ENCODE measurements around the gene CIC.

DNA sequence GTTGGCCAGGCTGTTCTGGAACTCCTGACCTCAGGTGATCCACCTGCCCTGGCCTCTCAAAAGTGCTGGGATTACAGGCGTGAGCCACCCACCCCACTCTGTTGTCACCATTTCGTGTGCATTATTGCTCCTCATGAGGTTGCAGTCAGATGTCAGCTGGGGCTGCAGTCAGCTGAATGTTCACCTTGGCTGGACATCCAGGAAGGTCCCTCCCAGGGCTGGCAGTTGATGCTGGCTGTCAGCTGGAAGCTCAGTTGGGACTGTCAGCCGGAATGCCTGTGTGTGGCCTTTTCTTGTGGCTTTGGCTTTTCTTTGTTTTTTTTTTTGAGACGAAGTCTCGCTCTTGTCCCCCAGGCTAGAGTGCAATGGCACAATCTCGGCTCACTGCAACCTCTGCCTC, 63.0 kb downstream of the CIC start:
- TF ChIP-seq ZNF785 (CRISPR knock-in tag; IDR thresholded peaks at IDR 0.05) = no peak
- TF ChIP-seq TAF15 (IDR thresholded peaks at IDR 0.05; ENCODE audit: low read depth, low read length) = no peak
- TF ChIP-seq POLR2A (conservative IDR thresholded peaks at IDR 0.05) = no peak
- no peak for TF ChIP-seq RAD21 (CRISPR knock-in tag; conservative IDR thresholded peaks at IDR 0.05 in 1 of 2, IDR thresholded peaks at IDR 0.05 in 1 of 2)
- TF ChIP-seq, protein P1, sequence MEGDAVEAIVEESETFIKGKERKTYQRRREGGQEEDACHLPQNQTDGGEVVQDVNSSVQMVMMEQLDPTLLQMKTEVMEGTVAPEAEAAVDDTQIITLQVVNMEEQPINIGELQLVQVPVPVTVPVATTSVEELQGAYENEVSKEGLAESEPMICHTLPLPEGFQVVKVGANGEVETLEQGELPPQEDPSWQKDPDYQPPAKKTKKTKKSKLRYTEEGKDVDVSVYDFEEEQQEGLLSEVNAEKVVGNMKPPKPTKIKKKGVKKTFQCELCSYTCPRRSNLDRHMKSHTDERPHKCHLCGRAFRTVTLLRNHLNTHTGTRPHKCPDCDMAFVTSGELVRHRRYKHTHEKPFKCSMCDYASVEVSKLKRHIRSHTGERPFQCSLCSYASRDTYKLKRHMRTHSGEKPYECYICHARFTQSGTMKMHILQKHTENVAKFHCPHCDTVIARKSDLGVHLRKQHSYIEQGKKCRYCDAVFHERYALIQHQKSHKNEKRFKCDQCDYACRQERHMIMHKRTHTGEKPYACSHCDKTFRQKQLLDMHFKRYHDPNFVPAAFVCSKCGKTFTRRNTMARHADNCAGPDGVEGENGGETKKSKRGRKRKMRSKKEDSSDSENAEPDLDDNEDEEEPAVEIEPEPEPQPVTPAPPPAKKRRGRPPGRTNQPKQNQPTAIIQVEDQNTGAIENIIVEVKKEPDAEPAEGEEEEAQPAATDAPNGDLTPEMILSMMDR (IDR thresholded peaks at IDR 0.05 in 2 of 3, conservative IDR thresholded peaks at IDR 0.05 in 1 of 3; ENCODE audit: insufficient read depth in 2 of 3, low read depth in 1 of 3, low read length in 3 of 3) = no peak
- no peak for TF ChIP-seq PHF8 (IDR thresholded peaks at IDR 0.05; ENCODE audit: borderline replicate concordance, low read length)
